Stimulated activated CD4-positive, alpha-beta T cell treated with anti-CD3 and anti-CD28 coated beads, TNF-alpha, amount 100 ng/mL, for 24 hours (primary cell): Measurements from ENCODE around the gene RRAGC.
A peak's percentile ranks its signal among the peaks of the same experiment; 100 is the strongest.

ENCODE experiments used
- DNase-seq, 3 experiments: peaks; one replicate each; pipeline ENCODE4 v3.0.0-alpha.2; 2020; ENCODE audit warnings: low read depth in 3 of 3

Gene RRAGC, protein sequence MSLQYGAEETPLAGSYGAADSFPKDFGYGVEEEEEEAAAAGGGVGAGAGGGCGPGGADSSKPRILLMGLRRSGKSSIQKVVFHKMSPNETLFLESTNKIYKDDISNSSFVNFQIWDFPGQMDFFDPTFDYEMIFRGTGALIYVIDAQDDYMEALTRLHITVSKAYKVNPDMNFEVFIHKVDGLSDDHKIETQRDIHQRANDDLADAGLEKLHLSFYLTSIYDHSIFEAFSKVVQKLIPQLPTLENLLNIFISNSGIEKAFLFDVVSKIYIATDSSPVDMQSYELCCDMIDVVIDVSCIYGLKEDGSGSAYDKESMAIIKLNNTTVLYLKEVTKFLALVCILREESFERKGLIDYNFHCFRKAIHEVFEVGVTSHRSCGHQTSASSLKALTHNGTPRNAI

DNA sequence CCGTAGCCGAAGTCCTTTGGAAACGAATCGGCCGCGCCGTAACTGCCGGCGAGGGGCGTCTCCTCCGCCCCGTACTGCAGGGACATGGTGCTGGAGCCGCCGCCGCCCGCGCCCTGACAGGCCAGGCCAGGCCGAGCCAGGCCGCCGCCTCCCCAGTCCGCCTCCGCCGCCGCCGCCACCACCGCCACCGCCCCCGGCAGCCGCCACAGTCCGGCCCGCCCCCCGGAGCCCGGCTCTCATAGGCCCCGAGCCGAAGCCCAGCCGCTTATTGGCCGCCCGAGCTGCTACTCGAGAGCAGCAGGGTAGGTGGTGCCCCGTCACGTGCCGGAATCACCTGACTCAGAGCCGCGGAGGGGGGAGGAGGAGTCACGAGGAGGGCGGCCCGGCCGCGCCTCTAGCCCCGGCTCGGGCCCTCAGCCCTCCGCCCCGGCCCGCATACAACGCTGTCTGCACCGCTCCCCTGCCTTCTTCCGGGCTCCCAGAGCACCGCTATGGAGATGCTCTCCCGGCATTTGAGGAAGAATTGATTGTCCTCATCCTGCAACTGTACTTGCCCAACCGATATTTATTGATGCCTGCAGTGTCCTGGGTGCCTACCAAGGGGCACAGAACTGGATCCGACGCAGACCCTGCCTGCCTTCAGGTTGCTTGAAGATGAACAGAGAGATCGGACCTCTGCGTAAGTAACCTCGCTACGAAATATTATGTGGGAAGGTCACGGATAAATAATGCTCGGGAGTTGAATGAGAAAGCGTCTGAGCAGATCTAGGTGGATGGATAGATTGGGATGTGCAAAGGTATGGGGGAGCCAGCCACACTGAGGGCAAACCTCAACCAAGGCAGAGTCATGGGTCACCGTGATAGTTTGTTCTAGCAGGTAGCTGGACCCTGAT is at the start of gene RRAGC:
Gene RRAGC, minus strand, starts transcription at position 212 of the 893 bp plus-strand sequence. Its CDS starts 126 bp downstream, at position 86.
- peak; percentile 93 to 99 (median 94) for DNase-seq

DNA sequence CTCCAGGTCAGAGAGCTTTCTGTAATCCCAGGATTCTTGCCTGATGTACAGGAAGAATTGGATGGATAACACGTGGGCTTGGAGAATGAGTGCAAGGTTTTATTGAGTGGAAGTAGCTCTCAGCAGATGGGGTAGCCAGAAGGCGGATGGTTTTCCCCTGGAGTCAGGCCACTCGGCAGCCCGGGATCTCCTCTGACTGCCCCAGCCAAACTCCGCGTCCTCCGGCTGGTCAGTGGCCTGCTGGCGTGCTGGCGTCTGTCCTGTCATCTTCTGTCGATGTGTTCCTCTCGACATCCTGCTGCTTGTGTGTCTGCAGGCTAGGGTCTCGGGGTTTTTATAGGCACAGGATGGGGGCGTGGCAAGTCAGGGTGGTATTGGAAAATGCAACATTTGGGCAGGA is 49.2 kb upstream of the RRAGC start:
- DNase-seq = no peak

DNA sequence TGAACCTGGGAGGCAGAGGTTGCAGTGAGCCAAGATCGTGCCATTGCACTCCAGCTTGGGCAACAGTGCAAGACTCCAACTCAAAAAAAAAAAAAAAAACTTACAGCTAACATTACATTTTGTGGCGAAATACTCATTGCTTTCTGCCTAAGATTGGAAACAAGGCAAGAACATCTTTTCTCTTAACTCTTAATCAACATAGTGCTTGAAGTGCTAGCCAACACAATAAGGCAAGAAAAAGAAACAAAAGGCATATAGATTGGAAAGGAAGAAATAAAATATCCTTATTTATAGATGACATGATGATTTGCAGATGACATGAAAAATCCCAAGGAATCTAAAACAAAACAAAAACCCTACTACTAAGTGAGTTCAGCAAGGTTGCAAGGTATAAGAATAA is 46.4 kb upstream of the RRAGC start:
- DNase-seq = no peak

DNA sequence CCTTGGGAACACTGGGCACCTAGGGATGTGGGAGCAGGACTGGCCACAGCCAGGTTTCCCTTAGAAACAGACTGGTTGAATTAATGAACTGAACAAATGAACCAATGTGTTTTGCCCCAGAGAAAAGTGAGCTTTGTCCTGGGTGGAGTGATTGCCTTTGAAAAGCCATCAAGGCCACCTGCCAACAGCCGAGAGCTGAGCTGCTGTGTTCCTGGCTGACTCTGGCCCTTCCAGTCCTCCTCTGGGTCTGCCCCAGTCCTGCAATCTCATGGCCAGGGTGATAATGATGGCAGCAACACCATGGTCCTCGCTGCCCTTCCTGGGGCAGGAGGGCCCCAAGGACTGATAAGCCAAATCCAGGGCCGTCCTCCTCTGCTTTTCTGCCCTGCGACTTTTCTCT is 40.0 kb upstream of the RRAGC start:
- no peak for DNase-seq

DNA sequence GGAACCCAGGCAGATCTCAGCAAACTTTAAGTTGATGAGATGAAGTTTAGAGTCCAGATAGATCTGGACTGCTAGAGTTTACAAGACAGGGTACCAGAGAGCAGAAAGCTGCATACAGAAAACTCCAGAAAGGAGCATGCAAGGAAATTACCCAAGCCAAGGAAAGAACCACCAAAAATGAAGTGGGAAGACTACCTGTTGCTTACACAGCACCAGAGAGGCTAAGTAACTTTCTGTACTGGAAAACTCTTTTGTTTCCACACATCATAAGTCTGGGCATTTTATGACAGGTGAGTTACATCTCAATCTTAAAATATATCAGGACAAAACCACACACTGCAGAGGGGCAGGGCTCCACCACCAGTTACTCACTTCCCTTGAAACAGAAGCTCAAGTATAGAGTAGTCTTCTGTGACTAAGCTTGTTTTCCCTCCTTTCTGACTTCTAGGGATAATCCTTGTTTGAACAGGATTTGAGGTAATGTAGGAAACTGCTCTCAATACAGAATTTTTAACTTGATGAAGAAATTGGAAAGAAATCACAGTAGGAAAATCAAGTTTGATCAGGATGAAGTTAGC is 39.2 kb upstream of the RRAGC start:
- no peak for DNase-seq

DNA sequence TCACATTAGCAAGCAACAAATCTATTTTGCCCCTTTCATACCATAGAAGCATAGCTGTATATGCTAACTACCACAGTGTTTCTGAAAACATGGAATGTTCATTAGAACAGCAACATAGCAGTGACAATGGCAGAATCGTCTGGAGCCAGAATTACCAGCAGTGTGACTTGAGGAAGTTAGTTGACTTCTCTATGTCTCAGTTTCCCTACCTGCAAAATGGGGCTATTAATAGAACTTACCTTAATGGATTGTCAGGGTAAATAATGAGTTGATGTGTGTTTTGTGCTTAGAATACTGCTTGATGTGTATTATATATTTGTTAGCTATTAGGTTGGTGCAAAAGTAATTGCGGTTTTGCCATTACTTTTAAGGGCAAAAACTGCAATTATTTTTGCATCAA is 36.6 kb upstream of the RRAGC start:
- no peak for DNase-seq

DNA sequence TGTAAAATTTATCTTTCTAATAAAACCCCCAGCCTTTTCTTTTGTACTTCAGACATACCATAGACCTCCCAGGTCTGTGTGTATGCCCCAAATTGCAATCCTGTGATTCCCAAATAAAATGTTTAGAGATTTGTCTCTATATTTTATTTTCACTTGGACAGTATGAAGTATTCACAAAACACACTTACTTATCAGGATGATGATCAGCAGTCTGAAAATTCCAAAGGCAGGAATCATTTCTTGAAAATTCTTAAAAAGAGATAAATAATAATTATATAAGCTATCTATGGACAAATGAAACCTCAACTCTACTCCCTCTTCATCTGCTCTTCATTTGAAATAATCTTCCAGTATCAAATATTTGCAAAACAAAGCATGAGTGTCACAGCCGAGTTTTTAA is 33.4 kb upstream of the RRAGC start:
- no peak for DNase-seq

DNA sequence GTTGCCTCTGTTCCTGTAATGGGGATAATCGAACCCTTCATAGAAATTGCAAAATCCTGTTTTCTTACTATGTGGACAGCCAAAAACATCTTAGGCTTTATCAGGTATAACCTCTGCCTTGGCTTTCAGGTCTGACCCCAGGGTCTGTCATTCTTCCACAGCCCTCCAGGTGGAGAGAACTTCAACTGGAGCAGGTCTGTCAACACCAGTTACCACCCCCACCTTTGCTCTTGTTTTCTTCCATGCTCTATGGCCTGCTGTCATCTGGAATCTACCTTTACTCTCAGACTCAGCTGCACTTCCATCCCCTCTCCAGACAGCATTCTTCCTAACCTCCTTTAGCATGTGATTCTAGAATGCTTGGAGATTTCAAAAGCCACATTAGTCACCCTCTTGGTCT is 32.2 kb upstream of the RRAGC start:
- DNase-seq = no peak

DNA sequence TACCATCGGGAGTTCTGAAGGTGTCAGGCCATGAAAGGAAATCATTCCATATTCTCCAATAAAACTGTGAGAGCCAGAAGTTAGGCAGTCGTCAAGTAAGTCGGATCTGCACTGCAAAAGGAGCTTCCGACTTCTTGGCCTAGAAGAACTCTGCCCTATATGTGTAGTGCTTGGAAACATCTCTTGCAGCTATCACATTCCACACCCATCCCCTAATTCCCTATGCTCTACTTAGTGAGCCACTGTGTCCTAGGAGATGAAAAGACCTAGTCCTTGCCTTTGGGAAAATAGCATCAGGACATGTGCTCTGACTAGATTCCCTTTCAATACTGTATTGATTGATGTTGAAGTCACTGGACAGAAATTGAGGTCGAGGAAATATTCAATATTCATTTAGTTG is 30.0 kb upstream of the RRAGC start:
- no peak for DNase-seq

DNA sequence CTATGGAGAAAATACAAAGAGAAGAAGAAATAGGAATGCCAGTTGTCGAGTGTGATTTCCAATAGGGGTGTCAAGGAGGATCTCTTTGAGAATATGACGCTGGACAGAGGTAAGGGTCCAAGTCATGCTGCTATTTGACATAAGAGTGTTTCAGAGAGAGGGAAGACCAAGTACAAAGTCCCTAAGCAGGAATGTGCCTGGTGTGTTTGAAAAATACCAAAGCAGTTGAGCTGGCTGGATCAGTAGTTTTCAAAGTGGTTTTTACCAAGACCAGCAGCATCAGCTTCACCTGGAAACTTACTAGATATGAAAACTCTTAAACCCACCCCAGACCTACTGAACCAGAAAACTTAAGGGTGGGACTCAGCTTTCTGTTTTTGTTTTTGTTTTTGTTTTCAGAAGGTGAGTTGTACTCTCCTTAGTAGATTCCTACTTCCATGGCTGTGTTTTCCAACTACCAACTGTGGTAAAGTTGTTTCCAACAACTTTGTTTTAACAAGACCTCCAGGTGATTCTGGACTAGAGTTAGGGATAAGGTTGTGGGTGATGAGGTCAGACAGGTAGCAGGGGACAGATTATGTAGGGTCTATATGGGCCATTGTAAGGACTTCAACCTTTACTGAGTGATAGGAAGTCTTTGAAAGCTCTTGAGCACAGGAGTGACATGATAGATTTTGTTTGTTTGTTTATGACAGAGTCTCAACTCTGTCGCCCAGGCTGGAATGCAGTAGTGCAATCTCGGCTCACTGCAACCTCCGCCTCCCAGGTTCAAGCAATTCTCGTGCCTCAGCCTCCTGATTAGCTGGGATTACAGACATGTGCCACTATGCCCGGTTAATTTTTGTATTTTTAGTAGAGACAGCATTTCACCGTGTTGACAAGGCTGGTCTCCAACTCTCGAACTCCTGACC is 29.1 kb upstream of the RRAGC start:
- DNase-seq = no peak

DNA sequence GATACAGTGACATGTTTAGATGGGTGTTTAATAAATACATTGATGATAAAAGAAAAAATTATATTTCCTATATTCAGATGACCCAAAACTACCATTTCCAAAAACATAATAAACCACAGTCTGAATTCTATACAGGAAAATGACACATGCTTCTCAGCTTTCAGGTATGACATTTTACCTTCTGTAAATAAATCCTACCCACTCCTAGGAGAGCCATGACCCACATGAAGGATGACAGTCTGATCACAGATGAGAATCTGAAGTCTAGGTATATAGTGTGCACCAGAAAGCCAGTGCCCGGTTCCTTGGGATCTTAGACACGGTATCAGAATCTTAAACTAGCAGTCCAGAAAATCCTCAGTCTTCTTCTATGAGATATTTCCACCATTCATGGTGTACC is 25.5 kb upstream of the RRAGC start:
- DNase-seq = no peak

DNA sequence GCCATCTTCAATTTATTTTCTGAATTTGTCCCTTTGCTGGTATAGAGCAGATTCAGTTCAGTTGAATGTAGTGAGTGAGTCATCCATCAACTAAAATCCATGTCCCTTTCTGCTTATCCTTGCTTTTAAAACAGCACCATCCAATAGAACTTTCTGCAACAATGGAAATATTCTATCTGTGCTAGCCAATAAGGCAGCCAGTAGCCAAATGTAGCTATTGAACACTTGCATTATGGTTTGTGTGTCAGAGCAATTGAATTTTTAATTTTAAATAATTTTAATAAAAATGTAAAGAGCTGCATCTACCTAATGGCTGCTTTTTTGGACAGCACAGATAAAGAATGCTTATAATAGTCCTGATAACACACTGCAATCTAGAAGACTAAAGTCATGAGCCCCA is 21.9 kb upstream of the RRAGC start, which contains the start of gene GJA9:
Gene GJA9, minus strand, starts transcription at position 101 of the 400 bp plus-strand sequence. CDS start 5,489 bp downstream, outside the sequence.
- no peak for DNase-seq

DNA sequence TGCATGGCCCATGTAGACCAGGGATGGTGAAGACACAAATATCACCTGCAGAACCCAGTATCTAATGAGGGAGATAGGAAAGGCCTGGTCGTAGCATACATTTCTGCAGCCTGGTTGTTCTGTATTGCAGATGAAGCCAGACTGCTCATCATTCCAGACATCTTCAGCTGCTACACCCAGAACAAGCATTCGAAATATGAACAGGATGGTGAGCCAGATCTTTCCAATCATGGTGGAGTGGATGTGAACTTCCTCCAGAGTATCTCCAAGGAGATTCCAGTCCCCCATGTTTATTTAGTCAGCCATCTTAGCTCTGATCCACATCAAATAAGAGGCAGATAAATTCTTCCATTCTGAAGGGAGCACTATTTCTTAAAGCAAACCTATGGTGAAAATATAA is 16.2 kb upstream of the RRAGC start:
- no peak for DNase-seq

DNA sequence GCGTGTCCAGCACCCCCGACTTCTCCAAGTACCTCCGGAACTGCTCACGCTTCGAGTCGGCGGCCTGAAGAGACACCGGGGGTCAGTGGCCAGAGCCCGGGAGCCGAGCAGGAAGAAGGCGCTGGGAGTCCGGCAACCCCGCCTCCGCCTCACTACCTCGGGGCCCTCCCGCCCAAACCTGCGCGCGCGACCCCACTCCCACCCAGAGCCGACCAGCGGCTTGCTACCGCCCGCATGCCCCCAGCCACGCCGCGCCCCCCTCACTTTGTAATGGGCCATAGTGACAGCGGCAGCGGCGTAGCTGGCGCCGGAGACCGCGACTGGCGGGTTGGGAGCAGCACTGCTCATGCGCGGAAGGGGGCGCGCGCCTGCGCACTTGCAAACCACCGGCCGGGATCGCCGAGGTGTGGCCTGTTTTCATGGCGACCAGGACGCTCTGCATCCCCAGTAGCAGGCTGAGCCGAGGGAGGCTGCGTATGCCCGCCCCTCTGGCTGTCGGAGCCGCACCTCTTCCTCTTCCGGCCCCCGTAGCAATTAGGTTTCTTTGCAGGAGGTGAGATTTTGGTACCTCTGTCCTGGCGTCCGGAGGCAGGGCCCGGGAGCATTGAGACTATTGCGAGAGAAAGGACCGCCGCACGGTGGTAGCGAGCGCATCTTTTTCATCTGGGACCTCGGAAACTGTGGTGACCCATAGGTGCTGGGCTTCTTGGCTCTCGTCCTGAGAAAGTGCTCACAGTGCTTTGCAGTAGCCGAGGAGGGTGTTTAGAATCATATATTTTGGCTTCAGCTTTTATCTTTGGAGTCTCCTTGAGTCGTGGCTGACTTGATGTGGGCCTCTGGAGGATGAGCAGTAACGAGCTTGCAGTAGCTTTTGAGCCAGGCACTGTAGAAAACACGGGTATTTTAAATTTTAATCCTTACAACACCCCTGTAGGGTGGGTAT is 13.7 kb upstream of the RRAGC start, which contains the start of gene MYCBP:
Gene MYCBP, minus strand, starts transcription at position 322 of the 943 bp plus-strand sequence. Its CDS starts 43 bp downstream, at position 279.
- peak; percentile 94 to 95 (median 94) for DNase-seq

DNA sequence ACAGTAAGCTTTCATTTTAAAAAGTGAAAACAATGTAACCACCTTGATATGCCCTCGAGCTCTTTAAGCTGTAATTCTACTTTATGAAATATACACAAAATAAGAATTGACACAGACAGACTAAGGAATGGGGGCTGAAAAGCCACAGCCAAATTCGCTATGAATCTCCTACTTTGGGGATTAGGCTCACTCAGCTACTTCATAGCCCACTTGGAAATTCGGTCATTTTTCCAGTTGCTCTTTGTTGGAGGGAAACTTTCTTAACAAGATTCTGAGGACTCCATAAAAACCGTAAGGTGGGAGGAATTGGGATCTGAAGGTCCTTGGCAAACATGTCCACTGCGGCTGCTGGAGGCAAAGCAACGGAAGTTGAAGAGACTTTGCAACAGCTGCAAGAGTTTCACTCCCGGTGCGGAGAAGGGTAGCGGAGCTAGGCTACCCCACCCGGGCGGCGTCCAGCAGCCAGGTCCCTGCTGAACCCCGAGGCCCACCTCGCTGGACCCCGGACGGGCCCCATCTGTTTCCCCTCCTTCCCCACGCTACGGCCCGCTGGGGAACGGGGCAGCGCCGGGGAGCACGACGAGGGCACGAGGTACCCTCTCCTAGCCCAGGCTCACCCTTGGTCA is 12.9 kb upstream of the RRAGC start:
- peak in 2 of 3 experiments; percentile 8 to 34 for DNase-seq

DNA sequence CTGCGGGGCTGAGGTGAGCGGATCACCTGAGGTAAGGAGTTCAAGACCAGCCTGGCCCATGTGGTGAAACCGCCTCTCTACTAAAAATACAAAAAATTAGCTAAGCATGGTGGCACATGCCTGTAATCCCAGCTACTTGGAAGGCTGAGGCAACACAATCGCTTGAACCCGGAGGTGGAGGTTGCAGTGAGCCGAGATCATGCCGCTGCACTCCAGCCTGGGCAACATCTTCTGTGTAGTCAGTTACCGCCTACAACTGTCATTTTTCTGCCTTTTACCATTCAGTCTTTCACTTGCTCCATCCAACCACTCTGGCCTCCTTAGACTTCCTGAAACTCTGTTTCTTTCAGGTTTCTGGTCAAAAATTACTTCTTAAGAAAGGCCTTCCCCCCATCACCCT is 11.4 kb upstream of the RRAGC start:
- DNase-seq = no peak

DNA sequence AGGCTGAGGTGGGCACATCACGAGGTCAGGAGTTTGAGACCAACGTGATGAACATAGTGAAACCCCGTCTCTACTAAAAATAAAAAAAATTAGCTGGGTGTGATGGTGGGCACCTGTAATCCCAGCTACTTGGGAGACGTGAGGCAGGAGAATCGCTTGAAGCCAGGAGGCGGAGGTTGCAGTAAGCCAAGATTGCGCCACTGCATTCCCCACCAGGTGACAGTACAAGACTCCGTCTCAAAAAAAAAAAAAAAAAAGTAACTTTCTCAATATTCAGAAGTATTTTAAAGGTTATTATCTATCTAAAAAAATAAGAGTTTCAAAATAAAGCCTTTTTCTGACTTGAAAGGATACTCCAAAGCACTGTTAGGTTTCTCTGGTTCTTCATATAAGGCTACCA is 7.6 kb upstream of the RRAGC start:
- DNase-seq = no peak

DNA sequence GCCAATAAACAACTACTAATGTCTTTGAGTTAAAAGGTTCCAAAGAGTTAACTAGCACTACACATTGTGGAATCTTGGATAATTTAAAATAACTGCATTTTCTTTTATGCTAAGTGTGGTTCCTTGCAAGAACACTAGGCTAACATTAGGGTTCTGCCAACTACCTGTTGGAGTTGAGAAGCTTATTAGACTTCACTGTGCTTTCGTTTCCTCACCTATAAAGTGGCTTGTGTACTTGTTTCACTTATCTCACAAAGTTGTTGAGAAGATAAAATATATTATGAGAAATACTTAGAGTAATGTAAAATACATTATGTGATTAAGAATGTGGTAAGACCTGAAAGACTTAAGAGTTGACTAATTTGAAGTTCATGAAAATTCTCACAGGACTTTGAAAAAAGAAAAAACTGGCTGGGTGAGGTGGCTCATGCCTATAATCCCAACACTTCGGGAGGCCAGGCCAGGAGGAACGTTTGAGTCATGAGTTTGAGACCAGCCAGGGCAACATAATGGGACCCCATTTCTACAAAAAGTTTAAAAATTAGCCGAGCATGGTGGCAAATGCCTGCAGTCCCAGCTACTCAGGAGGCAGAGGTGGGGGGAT is 5.6 kb upstream of the RRAGC start:
- DNase-seq = no peak

DNA sequence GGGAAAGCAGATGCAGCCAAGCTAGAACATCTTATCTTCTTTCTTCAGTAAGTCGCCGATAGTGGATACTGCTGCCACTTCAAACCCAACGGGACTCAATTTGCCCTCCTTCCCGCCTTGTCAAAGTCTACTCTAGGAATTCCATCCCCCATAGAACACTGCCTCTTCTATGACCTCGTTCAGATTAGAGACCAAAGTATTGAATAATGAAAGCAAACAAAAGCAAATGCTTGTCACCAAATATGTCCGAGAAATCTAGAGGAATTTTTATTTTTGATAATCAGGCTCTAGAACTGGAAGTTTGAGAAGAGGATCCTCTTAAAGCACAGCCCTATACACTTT is 853 bp upstream of the RRAGC start:
- no peak for DNase-seq
